Measurements from ENCODE around the gene JUNB. TPM values are rescaled to one million over a fixed set of nuclear protein-coding genes. Genes with fewer than 3 reads are reported as not detected.

JUNB gene
- total RNA-seq, 1 experiment from 2014 or later, result 6.6 TPM

DNA sequence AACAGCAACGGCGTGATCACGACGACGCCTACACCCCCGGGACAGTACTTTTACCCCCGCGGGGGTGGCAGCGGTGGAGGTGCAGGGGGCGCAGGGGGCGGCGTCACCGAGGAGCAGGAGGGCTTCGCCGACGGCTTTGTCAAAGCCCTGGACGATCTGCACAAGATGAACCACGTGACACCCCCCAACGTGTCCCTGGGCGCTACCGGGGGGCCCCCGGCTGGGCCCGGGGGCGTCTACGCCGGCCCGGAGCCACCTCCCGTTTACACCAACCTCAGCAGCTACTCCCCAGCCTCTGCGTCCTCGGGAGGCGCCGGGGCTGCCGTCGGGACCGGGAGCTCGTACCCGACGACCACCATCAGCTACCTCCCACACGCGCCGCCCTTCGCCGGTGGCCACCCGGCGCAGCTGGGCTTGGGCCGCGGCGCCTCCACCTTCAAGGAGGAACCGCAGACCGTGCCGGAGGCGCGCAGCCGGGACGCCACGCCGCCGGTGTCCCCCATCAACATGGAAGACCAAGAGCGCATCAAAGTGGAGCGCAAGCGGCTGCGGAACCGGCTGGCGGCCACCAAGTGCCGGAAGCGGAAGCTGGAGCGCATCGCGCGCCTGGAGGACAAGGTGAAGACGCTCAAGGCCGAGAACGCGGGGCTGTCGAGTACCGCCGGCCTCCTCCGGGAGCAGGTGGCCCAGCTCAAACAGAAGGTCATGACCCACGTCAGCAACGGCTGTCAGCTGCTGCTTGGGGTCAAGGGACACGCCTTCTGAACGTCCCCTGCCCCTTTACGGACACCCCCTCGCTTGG, 966 bp downstream of the JUNB start (continued):
- TF ChIP-seq FOXJ3 (CRISPR knock-in tag; IDR thresholded peaks at IDR 0.05; ENCODE audit: borderline replicate concordance), result no peak
- 0 out of 2 replicates have a peak, but pooled peaks have one; percentile 24 for TF ChIP-seq ZNF263 (CRISPR knock-in tag; IDR thresholded peaks at IDR 0.05; ENCODE audit: low read depth)
- TF ChIP-seq GABPB1 (CRISPR knock-in tag; IDR thresholded peaks at IDR 0.05), result 0 out of 2 replicates have a peak, but pooled peaks have one; percentile 28
- no peak for TF ChIP-seq NFATC4 (CRISPR knock-in tag; IDR thresholded peaks at IDR 0.05)
- no peak for TF ChIP-seq CREM (CRISPR knock-in tag; IDR thresholded peaks at IDR 0.05)
- TF ChIP-seq, protein P1, sequence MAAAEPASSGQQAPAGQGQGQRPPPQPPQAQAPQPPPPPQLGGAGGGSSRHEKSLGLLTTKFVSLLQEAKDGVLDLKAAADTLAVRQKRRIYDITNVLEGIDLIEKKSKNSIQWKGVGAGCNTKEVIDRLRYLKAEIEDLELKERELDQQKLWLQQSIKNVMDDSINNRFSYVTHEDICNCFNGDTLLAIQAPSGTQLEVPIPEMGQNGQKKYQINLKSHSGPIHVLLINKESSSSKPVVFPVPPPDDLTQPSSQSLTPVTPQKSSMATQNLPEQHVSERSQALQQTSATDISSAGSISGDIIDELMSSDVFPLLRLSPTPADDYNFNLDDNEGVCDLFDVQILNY (CRISPR knock-in tag; IDR thresholded peaks at IDR 0.05), result no peak

DNA sequence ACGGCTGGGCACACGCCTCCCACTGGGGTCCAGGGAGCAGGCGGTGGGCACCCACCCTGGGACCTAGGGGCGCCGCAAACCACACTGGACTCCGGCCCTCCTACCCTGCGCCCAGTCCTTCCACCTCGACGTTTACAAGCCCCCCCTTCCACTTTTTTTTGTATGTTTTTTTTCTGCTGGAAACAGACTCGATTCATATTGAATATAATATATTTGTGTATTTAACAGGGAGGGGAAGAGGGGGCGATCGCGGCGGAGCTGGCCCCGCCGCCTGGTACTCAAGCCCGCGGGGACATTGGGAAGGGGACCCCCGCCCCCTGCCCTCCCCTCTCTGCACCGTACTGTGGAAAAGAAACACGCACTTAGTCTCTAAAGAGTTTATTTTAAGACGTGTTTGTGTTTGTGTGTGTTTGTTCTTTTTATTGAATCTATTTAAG, 1.6 kb downstream of the JUNB start:
- peak overlapping the region; percentile 84 for H3K4me3 Mint-ChIP-seq
- H3K36me3 Mint-ChIP-seq, result peaks cover 5% of the 10 kb centered on the region
- POLR2A ChIA-PET, result interaction anchor here (0.6 to 3.1 kb wide), 15 partner anchors 9 to 112 kb away, joined by 3 to 29 read pairs (median 4); partner anchors contain the start of genes HOOK2, PRDX2, RNASEH2A and THSD8
- CTCF ChIA-PET, result interaction anchor here (0.6 to 14.0 kb wide), 17 partner anchors 8 to 173 kb away, joined by 3 to 341 read pairs (median 5); partner anchors contain the start of genes HOOK2, PRDX2, RNASEH2A and THSD8
- H3K27me3 Mint-ChIP-seq (ENCODE audit: low read depth), result peaks cover 32% of the 10 kb centered on the region
- H3K27ac Mint-ChIP-seq, result no peak overlapping the region
- no peak for ATAC-seq
- DNase-seq (ENCODE audit: low spot score), result no peak
- TF ChIP-seq NR1H2 (CRISPR knock-in tag; IDR thresholded peaks at IDR 0.05) (no peak), ZNF317 (CRISPR knock-in tag; IDR thresholded peaks at IDR 0.05; ENCODE audit: borderline replicate concordance, low read depth) (no peak), SMAD3 (CRISPR knock-in tag; IDR thresholded peaks at IDR 0.05; ENCODE audit: borderline replicate concordance) (no peak)
- TF ChIP-seq, protein P2, sequence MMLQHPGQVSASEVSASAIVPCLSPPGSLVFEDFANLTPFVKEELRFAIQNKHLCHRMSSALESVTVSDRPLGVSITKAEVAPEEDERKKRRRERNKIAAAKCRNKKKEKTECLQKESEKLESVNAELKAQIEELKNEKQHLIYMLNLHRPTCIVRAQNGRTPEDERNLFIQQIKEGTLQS (CRISPR knock-in tag; conservative IDR thresholded peaks at IDR 0.05), result no peak
- TF ChIP-seq, protein P3, sequence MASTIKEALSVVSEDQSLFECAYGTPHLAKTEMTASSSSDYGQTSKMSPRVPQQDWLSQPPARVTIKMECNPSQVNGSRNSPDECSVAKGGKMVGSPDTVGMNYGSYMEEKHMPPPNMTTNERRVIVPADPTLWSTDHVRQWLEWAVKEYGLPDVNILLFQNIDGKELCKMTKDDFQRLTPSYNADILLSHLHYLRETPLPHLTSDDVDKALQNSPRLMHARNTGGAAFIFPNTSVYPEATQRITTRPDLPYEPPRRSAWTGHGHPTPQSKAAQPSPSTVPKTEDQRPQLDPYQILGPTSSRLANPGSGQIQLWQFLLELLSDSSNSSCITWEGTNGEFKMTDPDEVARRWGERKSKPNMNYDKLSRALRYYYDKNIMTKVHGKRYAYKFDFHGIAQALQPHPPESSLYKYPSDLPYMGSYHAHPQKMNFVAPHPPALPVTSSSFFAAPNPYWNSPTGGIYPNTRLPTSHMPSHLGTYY (CRISPR knock-in tag; IDR thresholded peaks at IDR 0.05), result no peak
- TF ChIP-seq, protein P4, sequence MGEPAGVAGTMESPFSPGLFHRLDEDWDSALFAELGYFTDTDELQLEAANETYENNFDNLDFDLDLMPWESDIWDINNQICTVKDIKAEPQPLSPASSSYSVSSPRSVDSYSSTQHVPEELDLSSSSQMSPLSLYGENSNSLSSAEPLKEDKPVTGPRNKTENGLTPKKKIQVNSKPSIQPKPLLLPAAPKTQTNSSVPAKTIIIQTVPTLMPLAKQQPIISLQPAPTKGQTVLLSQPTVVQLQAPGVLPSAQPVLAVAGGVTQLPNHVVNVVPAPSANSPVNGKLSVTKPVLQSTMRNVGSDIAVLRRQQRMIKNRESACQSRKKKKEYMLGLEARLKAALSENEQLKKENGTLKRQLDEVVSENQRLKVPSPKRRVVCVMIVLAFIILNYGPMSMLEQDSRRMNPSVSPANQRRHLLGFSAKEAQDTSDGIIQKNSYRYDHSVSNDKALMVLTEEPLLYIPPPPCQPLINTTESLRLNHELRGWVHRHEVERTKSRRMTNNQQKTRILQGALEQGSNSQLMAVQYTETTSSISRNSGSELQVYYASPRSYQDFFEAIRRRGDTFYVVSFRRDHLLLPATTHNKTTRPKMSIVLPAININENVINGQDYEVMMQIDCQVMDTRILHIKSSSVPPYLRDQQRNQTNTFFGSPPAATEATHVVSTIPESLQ (CRISPR knock-in tag; IDR thresholded peaks at IDR 0.05), result no peak
- TF ChIP-seq, protein P5, sequence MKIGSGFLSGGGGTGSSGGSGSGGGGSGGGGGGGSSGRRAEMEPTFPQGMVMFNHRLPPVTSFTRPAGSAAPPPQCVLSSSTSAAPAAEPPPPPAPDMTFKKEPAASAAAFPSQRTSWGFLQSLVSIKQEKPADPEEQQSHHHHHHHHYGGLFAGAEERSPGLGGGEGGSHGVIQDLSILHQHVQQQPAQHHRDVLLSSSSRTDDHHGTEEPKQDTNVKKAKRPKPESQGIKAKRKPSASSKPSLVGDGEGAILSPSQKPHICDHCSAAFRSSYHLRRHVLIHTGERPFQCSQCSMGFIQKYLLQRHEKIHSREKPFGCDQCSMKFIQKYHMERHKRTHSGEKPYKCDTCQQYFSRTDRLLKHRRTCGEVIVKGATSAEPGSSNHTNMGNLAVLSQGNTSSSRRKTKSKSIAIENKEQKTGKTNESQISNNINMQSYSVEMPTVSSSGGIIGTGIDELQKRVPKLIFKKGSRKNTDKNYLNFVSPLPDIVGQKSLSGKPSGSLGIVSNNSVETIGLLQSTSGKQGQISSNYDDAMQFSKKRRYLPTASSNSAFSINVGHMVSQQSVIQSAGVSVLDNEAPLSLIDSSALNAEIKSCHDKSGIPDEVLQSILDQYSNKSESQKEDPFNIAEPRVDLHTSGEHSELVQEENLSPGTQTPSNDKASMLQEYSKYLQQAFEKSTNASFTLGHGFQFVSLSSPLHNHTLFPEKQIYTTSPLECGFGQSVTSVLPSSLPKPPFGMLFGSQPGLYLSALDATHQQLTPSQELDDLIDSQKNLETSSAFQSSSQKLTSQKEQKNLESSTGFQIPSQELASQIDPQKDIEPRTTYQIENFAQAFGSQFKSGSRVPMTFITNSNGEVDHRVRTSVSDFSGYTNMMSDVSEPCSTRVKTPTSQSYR (CRISPR knock-in tag; IDR thresholded peaks at IDR 0.05), result no peak
- TF ChIP-seq, protein P6, sequence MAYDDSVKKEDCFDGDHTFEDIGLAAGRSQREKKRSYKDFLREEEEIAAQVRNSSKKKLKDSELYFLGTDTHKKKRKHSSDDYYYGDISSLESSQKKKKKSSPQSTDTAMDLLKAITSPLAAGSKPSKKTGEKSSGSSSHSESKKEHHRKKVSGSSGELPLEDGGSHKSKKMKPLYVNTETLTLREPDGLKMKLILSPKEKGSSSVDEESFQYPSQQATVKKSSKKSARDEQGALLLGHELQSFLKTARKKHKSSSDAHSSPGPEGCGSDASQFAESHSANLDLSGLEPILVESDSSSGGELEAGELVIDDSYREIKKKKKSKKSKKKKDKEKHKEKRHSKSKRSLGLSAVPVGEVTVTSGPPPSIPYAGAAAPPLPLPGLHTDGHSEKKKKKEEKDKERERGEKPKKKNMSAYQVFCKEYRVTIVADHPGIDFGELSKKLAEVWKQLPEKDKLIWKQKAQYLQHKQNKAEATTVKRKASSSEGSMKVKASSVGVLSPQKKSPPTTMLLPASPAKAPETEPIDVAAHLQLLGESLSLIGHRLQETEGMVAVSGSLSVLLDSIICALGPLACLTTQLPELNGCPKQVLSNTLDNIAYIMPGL (CRISPR knock-in tag; IDR thresholded peaks at IDR 0.05), result 0 out of 2 replicates have a peak, but pooled peaks have one; percentile 5
- peaks cover 39% of the 10 kb centered on the region for H3K4me1 Mint-ChIP-seq
- no peaks in the 10 kb centered on the region for H3K9me3 Mint-ChIP-seq

Measured in WTC11 (cell line).